Measurements from ENCODE around the gene CBLL1. TPM values are rescaled to one million over a fixed set of nuclear protein-coding genes. Genes with fewer than 3 reads are reported as not detected.

CBLL1 gene, protein sequence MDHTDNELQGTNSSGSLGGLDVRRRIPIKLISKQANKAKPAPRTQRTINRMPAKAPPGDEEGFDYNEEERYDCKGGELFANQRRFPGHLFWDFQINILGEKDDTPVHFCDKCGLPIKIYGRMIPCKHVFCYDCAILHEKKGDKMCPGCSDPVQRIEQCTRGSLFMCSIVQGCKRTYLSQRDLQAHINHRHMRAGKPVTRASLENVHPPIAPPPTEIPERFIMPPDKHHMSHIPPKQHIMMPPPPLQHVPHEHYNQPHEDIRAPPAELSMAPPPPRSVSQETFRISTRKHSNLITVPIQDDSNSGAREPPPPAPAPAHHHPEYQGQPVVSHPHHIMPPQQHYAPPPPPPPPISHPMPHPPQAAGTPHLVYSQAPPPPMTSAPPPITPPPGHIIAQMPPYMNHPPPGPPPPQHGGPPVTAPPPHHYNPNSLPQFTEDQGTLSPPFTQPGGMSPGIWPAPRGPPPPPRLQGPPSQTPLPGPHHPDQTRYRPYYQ
- total RNA-seq, result 21.3 and 26.0 TPM in 2 replicates

DNA sequence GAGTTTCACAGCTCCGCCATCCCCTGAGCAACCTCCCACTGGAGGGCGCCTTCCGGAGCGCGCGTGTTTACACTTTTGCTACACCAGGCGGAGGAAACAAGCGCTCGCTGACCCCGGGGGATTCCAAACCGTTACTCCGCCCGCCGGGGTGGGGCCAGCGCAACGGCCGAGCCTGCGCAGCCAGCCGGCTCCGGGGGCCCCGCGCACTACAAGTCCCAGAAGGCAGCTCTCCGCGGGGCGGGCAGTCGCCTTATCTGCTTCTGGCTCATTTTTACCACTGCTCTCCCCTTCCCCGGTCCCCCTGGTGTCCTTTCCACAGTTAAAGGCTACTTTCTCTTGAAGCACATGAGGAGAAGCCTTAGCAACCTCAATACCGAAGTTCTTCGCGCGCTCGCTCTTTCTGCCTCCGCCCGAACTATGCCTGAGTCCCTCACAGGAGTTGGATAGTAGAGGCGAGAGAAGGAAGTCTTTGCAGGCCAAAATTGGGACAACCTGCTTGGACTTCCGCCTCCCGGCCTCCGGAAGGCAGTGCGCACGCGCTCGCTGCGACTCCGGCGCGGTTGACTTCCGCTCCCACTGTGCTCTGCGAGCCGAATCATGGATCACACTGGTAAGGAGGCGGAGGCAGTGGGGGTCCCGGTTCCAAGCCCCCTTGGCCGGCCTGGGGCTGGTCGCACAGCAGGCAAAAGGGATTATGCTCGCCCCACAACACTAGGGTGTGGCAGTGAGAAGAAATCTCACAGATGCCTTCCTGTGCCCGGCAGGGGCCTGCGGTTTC, at the start of gene CBLL1:
Gene CBLL1 (plus strand): TSS at position 576 of the 778 bp plus-strand sequence. CDS start 22 bp downstream, at position 598.
- H3K4me3 ChIP-seq (ENCODE audit: low read depth, low read length), result peak within 1 kb of the TSS; percentile 91

GRCh38 chr7:107694386-107694785, 49.6 kb upstream of the CBLL1 start:
- no peak for TF ChIP-seq CTCF (conservative IDR thresholded peaks at IDR 0.05; ENCODE audit: low read depth, low read length)
- no peak for DNase-seq (ENCODE audit: low read depth)
- H3K4me3 ChIP-seq (ENCODE audit: low read depth, low read length), result no peak overlapping the region

More for the DNA sequence above, at the start of gene CBLL1:
- DNase-seq (ENCODE audit: low read depth), result peak; percentile 70
- TF ChIP-seq CTCF (conservative IDR thresholded peaks at IDR 0.05; ENCODE audit: low read depth, low read length), result peak; percentile 79

- TF ChIP-seq CTCF (conservative IDR thresholded peaks at IDR 0.05; ENCODE audit: low read depth, low read length), result no peak
- DNase-seq (ENCODE audit: low read depth), result no peak
Observed at GRCh38 chr7:107696330-107696946, 47.5 kb upstream of the CBLL1 start.

DNA sequence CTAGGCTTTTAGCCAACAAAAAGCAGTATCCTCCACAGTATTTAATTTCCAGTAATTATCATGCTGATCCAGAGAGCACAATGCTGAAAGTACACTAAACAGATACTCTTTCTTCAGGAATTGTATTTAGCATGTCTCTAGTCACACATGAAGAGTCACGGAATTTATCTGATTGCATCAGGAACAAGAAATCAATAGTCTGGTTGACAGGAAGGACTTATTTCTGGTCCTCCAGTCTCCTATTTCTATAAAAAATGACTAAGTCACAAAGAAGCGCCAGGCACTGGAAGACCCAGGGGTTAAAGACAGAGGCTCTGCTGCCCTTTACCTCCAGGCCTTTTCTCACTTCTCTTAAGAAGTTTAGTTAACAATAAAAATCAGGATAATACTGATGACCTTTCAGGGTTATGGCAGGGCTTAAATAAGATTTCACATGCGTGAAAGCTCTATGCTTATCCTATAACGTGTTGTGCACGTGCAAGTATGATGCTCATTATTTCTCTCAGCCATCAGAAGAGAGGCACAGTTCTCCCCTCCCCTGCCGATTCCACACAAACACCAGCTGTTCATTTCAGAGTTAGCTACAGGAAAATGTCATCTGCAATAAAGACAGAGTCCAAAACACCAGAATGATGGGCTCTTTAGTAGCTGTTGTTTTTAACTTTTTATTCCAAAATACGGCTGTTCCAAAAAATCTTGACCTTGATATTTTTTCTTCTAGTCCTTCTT, 46.5 kb upstream of the CBLL1 start:
- no peak for DNase-seq (ENCODE audit: low read depth)
- no peak overlapping the region for H3K4me3 ChIP-seq (ENCODE audit: low read depth, low read length)
- TF ChIP-seq CTCF (conservative IDR thresholded peaks at IDR 0.05; ENCODE audit: low read depth, low read length), result no peak

More at GRCh38 chr7:107696330-107696946, 47.5 kb upstream of the CBLL1 start:
- H3K4me3 ChIP-seq (ENCODE audit: low read depth, low read length), result no peak overlapping the region

GRCh38 chr7:107700570-107700969, 43.4 kb upstream of the CBLL1 start:
- no peak for DNase-seq (ENCODE audit: low read depth)
- no peak overlapping the region for H3K4me3 ChIP-seq (ENCODE audit: low read depth, low read length)
- no peak for TF ChIP-seq CTCF (conservative IDR thresholded peaks at IDR 0.05; ENCODE audit: low read depth, low read length)

DNA sequence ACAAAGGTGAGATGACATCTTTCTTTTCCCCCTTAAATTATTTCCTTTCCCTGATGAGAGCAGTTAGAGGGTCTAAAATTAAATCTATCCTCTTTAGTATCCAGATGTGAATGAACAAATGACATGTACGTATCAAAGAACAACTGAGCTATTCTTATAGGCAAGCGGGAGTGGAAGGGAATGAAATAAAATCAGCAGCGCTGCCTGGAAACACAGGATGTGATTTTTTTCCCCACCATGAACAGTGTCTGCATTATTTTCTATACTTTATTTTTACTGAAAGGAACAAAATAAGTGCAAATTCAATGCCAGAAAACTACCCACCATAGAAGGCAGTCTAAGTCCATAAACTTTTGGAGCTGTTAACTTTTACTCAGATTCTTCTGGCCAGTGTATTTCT, 42.8 kb upstream of the CBLL1 start:
- no peak for TF ChIP-seq CTCF (conservative IDR thresholded peaks at IDR 0.05; ENCODE audit: low read depth, low read length)
- no peak for DNase-seq (ENCODE audit: low read depth)
- no peak overlapping the region for H3K4me3 ChIP-seq (ENCODE audit: low read depth, low read length)
